ENCODE measurements around the gene GSTP1.
"Not testable (repeated sequence)": the region's sequence is repeated elsewhere in the genome, so short reads cannot be mapped to it uniquely, and the experiment has no call there.

GSTP1 gene

DNA sequence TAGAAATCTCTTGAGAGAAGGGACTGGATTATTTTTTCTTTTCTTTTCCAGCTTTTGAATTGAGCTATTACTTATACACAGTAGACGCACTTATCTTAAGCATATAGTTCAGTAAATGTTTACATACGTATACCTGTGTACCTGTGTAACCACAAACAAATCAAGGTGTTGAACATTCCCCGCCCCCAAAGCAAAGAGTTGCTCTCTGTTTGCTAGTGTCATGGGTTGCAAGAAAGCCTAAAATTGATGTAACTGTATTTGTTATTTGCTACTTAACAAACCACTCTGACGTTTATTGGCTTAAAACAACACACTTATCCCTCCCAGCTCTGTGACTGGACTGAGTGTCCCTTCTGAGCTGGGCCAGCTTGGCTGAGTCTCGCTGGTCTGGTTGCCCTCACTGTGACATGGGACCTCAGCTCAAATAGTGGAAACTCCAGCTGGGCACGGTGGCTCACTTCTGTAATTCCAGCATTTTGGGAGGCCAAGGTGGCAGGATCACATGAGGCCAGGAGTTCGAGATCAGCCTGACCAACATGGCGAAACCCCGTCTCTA is 35.0 kb upstream of the GSTP1 start:
- TF ChIP-seq, protein P1, sequence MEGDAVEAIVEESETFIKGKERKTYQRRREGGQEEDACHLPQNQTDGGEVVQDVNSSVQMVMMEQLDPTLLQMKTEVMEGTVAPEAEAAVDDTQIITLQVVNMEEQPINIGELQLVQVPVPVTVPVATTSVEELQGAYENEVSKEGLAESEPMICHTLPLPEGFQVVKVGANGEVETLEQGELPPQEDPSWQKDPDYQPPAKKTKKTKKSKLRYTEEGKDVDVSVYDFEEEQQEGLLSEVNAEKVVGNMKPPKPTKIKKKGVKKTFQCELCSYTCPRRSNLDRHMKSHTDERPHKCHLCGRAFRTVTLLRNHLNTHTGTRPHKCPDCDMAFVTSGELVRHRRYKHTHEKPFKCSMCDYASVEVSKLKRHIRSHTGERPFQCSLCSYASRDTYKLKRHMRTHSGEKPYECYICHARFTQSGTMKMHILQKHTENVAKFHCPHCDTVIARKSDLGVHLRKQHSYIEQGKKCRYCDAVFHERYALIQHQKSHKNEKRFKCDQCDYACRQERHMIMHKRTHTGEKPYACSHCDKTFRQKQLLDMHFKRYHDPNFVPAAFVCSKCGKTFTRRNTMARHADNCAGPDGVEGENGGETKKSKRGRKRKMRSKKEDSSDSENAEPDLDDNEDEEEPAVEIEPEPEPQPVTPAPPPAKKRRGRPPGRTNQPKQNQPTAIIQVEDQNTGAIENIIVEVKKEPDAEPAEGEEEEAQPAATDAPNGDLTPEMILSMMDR (conservative IDR thresholded peaks at IDR 0.05; ENCODE audit: low read depth, low read length) = no peak
- DNase-seq (ENCODE audit: low read depth) = no peak
- no peak overlapping the region for H3K4me3 ChIP-seq (ENCODE audit: low read length)

DNA sequence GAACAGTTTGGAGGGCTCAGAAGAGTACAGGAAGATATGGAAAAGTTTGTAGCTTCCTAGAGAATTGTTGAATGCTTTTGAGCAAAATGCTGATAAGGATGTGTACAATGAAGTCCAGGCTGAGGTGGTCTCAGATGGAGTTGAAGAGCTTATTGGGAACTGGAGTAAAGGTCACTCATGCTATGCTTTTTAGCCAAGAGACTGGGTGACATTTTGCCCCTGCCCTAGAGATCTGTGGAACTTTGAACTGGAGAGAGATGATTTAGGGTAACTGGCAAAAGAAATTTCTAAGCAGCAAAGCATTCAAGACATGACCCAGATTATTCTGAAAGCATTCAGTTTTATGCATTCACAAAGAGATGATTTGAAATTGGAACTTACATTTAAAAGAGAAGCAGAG is 32.5 kb upstream of the GSTP1 start:
- no peak for DNase-seq (ENCODE audit: low read depth)
- TF ChIP-seq, protein P1 (conservative IDR thresholded peaks at IDR 0.05; ENCODE audit: low read depth, low read length) = no peak
- no peak overlapping the region for H3K4me3 ChIP-seq (ENCODE audit: low read length)

DNA sequence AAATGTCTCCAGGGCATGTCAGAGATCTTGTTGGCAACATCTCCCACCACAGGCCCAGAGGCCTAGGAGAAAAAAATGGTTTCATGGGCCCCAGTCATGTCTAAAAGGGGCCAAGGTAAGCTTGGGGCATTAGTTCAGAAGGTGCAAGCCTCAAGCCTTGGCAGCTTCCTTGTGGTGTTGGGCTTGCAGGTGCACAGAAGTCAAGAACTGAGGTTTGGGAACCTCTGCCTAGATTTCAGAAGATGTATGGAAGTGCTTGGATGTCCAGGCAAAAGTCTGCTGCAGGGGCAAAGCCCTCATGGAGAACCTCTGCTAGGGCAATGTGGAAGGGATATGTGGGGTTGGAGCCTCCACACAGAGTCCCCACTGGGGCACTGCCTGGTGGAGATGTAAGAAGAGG is 31.9 kb upstream of the GSTP1 start:
- DNase-seq (ENCODE audit: low read depth); H3K4me3 ChIP-seq (ENCODE audit: low read length): not testable (repeated sequence)

DNA sequence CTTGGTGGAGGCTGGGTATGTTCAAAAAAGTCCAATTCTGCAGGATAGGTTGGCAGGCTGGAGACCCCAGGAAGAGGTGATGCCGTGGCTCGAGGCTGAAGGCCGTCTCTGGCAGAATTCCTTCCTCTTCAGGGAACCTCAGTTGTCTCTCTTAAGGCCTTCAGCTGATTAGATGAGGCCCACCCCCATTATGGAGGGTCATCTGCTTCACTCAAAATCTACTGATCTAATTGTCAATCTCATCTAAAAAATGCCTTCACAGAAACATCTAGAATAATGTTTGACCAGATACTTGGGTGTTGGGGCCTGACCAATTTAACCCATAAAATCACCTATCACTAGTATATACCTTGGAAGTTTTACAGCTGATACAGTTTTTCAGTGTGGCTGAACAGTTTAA is 27.4 kb upstream of the GSTP1 start:
- no peak for DNase-seq (ENCODE audit: low read depth)
- no peak overlapping the region for H3K4me3 ChIP-seq (ENCODE audit: low read length)
- TF ChIP-seq, protein P1 (conservative IDR thresholded peaks at IDR 0.05; ENCODE audit: low read depth, low read length) = no peak

DNA sequence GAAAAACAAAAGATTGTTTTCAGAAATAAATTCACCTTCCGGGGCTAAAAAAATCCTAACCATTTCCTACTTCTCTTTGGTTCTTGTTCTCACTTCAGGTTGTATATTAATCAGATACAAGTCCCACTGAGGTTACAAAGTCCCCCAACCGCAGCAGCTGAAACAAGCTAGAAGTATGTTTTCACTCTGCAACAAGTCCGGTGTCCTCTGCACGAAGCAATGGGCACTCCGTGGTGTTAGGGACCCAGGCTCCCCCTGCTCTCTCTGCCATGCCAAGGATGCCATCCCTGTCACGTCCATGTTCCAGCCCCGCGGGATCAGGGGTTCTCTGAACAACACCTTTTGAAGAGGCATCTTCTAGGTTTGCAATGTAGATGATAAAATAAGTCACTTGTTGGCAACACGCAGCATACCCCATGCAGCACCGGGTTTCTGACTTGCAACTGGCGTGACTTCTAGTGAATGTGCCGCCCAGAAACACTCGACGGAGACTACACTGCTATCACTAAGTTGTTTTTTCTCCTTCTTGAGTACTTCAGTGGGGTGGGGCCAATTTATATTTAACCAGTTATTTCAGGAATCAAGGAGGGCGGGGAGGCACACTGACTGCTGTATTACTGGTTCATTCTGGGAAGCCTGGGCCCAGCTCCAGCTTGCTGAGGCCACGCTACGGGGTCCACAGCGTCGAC is 25.4 kb upstream of the GSTP1 start:
- no peak overlapping the region for H3K4me3 ChIP-seq (ENCODE audit: low read length)
- no peak for DNase-seq (ENCODE audit: low read depth)
- TF ChIP-seq, protein P1 (conservative IDR thresholded peaks at IDR 0.05; ENCODE audit: low read depth, low read length) = no peak

DNA sequence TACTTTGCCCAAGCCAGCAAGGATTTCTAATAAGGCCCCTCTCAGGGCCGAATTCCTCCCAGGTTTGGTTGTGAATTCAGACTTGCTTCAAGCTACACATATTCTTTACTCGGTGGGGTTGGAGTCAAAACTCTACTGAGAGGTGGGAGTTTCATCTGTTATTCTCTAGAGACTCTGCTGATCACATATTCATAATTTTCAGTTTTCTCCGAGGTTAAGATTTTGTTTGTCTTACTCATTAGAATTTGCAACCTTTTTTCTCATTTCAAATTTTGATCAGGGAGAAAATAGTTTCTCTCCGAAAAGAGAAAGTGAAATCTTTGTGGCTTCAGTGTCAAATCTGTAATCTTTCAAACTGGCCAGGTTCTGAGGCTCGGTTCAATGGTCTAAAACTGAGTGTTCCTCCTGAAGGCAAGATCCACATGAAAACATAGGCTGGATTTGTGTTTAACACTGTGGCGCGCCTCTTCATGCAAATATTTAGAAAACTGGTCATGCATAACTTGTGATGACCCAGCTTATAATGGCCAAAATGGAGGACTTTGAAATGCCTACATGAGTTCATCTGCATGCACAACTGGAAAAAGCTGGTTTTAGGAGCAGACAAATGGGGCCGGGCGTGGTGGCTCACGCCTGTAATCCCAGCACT is 21.5 kb upstream of the GSTP1 start:
- TF ChIP-seq, protein P1 (conservative IDR thresholded peaks at IDR 0.05; ENCODE audit: low read depth, low read length) = no peak
- no peak for DNase-seq (ENCODE audit: low read depth)
- H3K4me3 ChIP-seq (ENCODE audit: low read length) = no peak overlapping the region

DNA sequence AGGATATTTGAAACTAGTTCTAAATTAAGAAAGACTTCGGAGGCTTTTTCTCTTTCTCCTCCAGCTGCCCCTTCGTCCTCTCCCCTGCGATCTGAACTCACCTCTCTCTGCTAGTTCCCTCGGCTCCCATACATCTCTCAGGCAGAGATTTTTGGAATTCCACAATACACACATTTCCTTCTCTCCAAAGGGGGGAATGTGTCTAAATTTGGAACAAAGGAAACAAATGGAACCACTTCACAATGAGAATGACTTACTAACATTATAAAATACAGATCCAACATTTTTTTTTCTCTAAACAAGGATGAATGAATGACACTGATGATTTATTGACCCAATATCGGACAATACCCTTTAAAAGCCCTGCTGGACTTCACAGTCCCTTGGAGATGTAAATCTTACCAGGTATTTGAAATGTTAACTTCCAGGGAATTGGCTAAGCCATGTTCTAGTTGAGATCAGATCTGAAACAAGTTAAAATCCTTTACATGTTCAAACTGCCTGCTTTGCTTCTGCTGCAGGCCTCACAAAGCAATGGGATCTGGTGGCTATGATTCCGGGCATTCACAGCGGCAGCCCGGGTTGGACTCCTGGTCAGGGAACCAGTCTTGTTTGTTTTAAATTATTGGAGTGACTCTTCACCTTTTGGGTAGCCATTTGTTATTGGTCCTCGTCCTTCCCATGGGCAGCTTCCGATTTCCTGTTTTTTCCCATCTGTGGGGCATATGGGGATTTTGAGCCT is 20.5 kb upstream of the GSTP1 start:
- TF ChIP-seq, protein P1 (conservative IDR thresholded peaks at IDR 0.05; ENCODE audit: low read depth, low read length) = no peak
- H3K4me3 ChIP-seq (ENCODE audit: low read length) = no peak overlapping the region
- no peak for DNase-seq (ENCODE audit: low read depth)

DNA sequence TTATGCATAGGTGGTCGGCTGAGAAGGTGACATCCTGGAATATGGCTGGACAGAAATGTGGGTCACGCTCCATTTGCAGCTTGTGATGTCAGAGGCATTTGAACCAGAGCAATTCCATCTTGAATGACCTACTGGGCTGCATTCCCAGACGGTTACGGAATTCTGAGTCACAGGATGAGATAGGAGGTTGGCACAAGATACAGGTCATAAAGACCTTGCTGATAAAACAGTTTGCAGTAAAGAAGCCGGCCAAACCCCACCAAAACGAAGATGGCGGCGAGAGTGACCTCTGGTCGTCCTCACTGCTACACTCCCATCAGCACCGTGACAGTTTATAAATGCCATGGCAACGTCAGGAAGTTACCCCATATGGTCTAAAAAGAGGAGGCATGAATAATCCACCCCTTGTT is 19.9 kb upstream of the GSTP1 start:
- H3K4me3 ChIP-seq (ENCODE audit: low read length) = not testable (repeated sequence)
- DNase-seq (ENCODE audit: low read depth) = peak; percentile 70
